Measurements from ENCODE around the gene RIMKLA.

The RIMKLA gene

DNA sequence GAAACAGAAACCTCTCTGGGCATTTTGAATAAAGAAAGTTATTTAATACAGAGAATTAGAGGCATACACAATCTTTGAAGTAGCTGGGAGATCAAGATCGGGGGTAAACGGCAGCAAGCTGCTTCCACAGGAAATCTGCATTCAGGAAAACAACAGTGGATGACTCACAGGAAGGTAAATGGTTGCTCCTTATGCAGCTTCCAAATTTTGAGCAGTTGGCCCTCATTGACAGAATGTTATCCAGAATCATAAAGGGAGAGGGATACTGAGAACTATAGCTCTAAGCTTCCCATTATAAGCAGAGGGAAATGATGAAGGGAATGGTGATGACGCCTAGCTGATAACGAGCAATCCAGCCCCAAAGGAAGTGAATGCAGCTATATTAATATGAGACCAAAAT, 46.6 kb downstream of the RIMKLA start:
- DNase-seq (ENCODE audit: low read depth) = no peak
- H3K4me3 ChIP-seq (ENCODE audit: low read length) = no peak overlapping the region
- TF ChIP-seq, protein P1, sequence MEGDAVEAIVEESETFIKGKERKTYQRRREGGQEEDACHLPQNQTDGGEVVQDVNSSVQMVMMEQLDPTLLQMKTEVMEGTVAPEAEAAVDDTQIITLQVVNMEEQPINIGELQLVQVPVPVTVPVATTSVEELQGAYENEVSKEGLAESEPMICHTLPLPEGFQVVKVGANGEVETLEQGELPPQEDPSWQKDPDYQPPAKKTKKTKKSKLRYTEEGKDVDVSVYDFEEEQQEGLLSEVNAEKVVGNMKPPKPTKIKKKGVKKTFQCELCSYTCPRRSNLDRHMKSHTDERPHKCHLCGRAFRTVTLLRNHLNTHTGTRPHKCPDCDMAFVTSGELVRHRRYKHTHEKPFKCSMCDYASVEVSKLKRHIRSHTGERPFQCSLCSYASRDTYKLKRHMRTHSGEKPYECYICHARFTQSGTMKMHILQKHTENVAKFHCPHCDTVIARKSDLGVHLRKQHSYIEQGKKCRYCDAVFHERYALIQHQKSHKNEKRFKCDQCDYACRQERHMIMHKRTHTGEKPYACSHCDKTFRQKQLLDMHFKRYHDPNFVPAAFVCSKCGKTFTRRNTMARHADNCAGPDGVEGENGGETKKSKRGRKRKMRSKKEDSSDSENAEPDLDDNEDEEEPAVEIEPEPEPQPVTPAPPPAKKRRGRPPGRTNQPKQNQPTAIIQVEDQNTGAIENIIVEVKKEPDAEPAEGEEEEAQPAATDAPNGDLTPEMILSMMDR (IDR thresholded peaks at IDR 0.05; ENCODE audit: insufficient read depth, low read depth, low read length, missing control alignments) = no peak

DNA sequence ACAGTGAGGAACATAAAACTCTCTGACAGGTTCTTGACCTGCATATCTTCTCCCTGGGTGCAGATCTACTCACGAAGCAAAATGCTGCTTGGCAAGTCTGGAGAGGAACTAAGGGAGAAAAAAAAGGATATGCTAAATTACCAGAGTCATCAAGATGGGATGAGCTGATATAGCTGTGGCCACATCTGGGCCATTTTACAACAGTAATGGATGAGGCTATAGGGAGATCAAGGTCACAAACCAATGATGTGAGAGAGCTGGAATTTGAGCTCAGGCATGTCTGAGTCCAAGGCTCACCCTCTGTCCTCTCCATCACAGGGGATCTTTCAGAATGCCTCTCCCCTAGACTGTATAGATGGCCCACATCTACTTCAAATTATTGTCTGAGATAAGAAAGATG, 49.0 kb downstream of the RIMKLA start:
- DNase-seq (ENCODE audit: low read depth) = no peak

DNA sequence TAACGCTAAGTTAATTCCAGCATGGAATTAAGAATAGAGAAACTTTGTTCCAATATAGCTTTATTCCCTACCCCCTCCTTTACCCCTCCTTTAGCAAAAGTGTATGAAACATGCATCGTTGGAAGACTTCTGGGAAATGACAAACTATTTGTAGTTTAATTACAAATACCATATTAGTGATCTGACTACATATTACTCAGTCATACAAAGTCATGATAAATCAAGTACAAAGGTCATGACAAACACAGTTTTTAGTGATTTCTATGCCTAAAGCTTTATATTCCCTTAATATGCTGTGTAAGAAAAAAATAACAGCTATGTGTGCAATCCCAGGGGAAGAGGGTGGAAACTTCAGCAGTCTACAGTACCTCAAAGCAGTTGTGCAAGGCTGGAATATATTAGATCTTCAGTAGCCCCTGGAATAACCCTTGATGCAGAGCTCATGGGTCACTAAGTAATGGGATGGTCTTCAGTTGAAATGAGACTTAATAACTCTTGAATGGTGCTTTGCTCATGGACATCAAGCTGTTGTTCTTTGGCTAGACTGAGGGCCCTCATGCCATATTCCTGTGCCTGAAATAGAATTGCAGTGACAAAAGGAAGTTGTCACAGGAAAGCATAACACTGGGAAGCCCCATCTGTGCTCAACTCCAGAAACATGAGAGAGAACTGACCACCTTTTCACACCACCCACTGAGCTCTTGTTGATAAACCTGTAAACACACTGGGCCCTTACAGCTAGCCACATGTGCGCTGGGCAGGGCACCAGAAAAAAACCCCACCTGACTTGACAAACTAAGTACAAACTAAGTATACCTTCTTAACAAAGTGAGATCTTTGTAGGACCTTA, 49.9 kb downstream of the RIMKLA start:
- no peak for DNase-seq (ENCODE audit: low read depth)
- H3K4me3 ChIP-seq (ENCODE audit: low read length) = no peak overlapping the region
- TF ChIP-seq, protein P1 (IDR thresholded peaks at IDR 0.05; ENCODE audit: insufficient read depth, low read depth, low read length, missing control alignments) = no peak

More for the DNA sequence above, 49.0 kb downstream of the RIMKLA start:
- no peak overlapping the region for H3K4me3 ChIP-seq (ENCODE audit: low read length)
- TF ChIP-seq, protein P1 (IDR thresholded peaks at IDR 0.05; ENCODE audit: insufficient read depth, low read depth, low read length, missing control alignments) = no peak

DNA sequence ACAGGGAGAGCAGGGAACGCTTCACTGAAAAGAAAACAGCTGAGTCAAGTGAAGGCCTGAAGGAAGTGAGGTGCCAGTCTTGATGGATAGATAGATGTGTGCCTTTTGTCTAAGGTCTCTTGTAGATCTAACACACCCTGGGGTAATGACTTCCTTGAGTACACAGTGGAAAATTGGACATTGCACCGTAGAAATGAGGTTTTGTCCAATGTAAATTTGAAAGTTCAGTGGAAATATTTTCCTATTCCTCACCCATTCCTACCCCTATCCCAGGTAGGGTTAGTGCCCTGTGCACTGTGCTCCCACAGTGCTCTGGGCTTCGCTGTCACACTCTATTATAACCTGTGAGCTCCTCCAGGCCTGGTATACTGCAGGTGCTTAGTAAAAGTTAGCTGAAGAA, 50.9 kb downstream of the RIMKLA start:
- no peak for DNase-seq (ENCODE audit: low read depth)
- no peak overlapping the region for H3K4me3 ChIP-seq (ENCODE audit: low read length)
- TF ChIP-seq, protein P1 (IDR thresholded peaks at IDR 0.05; ENCODE audit: insufficient read depth, low read depth, low read length, missing control alignments) = no peak

DNA sequence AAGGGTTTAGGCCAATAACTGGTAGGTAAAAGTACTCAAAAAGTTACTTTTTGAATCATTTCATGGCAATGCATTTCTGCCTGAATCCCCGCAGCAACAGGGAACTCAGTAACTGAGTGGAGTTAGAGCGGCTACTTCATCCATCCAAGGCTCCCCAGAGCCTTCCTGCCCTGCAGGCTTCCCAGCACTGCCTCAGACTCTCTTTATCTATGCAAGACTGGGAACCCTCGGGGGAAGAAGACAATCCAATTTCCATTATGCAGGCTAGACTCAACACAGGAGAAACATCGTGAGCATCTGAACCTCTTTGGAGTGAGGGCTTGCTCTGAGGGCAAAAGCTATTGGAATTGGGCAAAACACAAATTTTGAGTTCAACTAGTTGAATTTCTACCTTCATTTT, 52.1 kb downstream of the RIMKLA start:
- no peak overlapping the region for H3K4me3 ChIP-seq (ENCODE audit: low read length)
- TF ChIP-seq, protein P1 (IDR thresholded peaks at IDR 0.05; ENCODE audit: insufficient read depth, low read depth, low read length, missing control alignments) = no peak
- DNase-seq (ENCODE audit: low read depth) = no peak

DNA sequence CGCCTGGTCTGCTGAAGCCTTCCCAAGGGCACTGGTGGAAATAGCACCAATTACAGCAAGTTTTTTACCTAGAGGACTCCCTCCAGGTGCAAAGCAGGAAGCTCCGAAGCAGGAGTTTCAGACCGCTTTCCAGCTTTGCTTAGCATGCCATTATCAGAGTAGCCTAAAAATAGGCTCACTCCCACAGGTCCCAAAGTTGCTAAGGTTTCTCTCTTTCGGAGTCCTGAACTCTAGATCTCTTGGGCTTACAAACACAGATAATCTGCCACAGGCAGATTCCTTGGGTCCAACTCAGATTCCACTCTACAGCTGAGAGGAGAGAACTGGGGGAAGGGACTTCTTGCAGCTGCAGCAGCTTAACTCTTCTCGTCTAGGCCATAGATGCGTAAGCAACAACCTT, 52.8 kb downstream of the RIMKLA start:
- DNase-seq (ENCODE audit: low read depth) = no peak
- TF ChIP-seq, protein P1 (IDR thresholded peaks at IDR 0.05; ENCODE audit: insufficient read depth, low read depth, low read length, missing control alignments) = no peak
- no peak overlapping the region for H3K4me3 ChIP-seq (ENCODE audit: low read length)

DNA sequence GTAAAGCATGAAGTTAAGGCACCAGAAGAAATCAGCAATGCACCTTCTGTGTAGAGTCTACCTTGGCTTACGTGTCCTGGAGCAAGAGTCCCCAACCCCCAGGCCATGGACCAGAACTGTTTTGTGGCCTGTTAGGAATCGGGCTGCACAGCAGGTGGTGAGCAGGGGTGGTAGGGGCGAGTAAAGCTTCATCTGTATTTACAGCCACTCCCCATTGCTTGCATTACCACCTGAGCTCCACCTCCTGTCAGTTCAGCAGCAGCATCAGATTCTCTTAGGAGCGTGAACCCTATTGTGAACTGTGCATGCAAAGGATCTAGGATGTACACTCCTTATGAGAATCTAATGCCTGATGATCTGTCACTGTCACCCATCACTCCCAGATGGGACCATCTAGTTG, 53.7 kb downstream of the RIMKLA start:
- no peak overlapping the region for H3K4me3 ChIP-seq (ENCODE audit: low read length)
- DNase-seq (ENCODE audit: low read depth) = no peak
- TF ChIP-seq, protein P1 (IDR thresholded peaks at IDR 0.05; ENCODE audit: insufficient read depth, low read depth, low read length, missing control alignments) = no peak

All from epithelial cell of esophagus (primary cell).